Activated naive CD4-positive, alpha-beta T cell treated with anti-CD3 and anti-CD28 coated beads for 36 hours (primary cell): ENCODE results near the gene AQP12A. TPM values are rescaled to one million over a fixed set of nuclear protein-coding genes. Genes with fewer than 3 reads are reported as not detected.
A peak's percentile ranks its signal among the peaks of the same experiment; 100 is the strongest.

Experiments
- CTCF ChIA-PET: fragments of 350-600 bp; sonication (Branson Sonifier 250); formaldehyde crosslinking; loops from one replicate; lab custom pipeline; 2021; ENCODE audit warnings: antibody characterized with exemption; lab: Charles Lee
- DNase-seq: peaks from one replicate; pipeline ENCODE4 v3.0.0-alpha.2; 2020
- H3K27ac Mint-ChIP-seq: one replicate; pipeline ENCODE4 v1.8.0; 2021; ENCODE audit warnings: mild to moderate bottlenecking, mixed read lengths
- H3K27me3 Mint-ChIP-seq: one replicate; pipeline ENCODE4 v1.8.0; 2021; ENCODE audit warnings: low read depth, mixed read lengths
- H3K36me3 Mint-ChIP-seq: one replicate; pipeline ENCODE4 v1.8.0; 2021; ENCODE audit warnings: low read depth, mixed read lengths
- H3K4me1 Mint-ChIP-seq: one replicate; pipeline ENCODE4 v1.8.0; 2021; ENCODE audit warnings: low read depth, mixed read lengths
- H3K4me3 Mint-ChIP-seq: one replicate; pipeline ENCODE4 v1.8.0; 2021; ENCODE audit warnings: mild to moderate bottlenecking, moderate library complexity, mixed read lengths
- H3K9me3 Mint-ChIP-seq: one replicate; pipeline ENCODE4 v1.8.0; 2021; ENCODE audit warnings: mixed read lengths
- intact Hi-C: fragments of 100-400 bp; cut with micrococcal nuclease; formaldehyde crosslinking; loops from one replicate; pipeline ENCODE4 v1.15.1; 2023
- total RNA-seq, 2 experiments: library from RNA; stranded (reverse); gene quantifications; one replicate each; pipeline ENCODE4 v1.2.3, GENCODE V29; 2021

AQP12A gene
- total RNA-seq, 2 experiments from 2014 or later: not detected

GRCh38 chr2:240736281-240737250, 44.9 kb downstream of the AQP12A start:
- CTCF ChIA-PET: no interaction called here
- H3K27me3 Mint-ChIP-seq: no peaks in the 10 kb centered on the region
- H3K4me3 Mint-ChIP-seq: no peak overlapping the region
- DNase-seq: no peak
- H3K36me3 Mint-ChIP-seq: no peaks in the 10 kb centered on the region
- H3K27ac Mint-ChIP-seq: no peak overlapping the region
- H3K9me3 Mint-ChIP-seq: no peaks in the 10 kb centered on the region
- intact Hi-C loops: no loop called here
- H3K4me1 Mint-ChIP-seq: peaks cover 9% of the 10 kb centered on the region

GRCh38 chr2:240737512-240737911, 45.8 kb downstream of the AQP12A start:
- CTCF ChIA-PET: no interaction called here
- Mint-ChIP-seq H3K27me3 (no peaks in the 10 kb centered on the region), H3K27ac (no peak overlapping the region), H3K36me3 (no peaks in the 10 kb centered on the region), H3K4me3 (no peak overlapping the region), H3K9me3 (no peaks in the 10 kb centered on the region), H3K4me1 (peaks cover 9% of the 10 kb centered on the region)
- intact Hi-C loops: no loop called here
- no peak for DNase-seq

- H3K4me3 Mint-ChIP-seq: no peak overlapping the region
- no peak overlapping the region for H3K27ac Mint-ChIP-seq
- H3K36me3 Mint-ChIP-seq: no peaks in the 10 kb centered on the region
- no peaks in the 10 kb centered on the region for H3K9me3 Mint-ChIP-seq
- no peak for DNase-seq
- intact Hi-C loops: no loop called here
- peaks cover 9% of the 10 kb centered on the region for H3K4me1 Mint-ChIP-seq
- CTCF ChIA-PET: no interaction called here
- no peaks in the 10 kb centered on the region for H3K27me3 Mint-ChIP-seq
These were observed 46.3 kb downstream of the AQP12A start for GRCh38 chr2:240737958-240738357.

- intact Hi-C loops: no loop called here
- peak; percentile 28 for DNase-seq
- no peaks in the 10 kb centered on the region for H3K36me3 Mint-ChIP-seq
- CTCF ChIA-PET: no interaction called here
- no peaks in the 10 kb centered on the region for H3K9me3 Mint-ChIP-seq
- no peak overlapping the region for H3K4me3 Mint-ChIP-seq
- H3K27ac Mint-ChIP-seq: peak overlapping the region; percentile 63
- peaks cover 9% of the 10 kb centered on the region for H3K4me1 Mint-ChIP-seq
- H3K27me3 Mint-ChIP-seq: no peaks in the 10 kb centered on the region
These were observed 48.1 kb downstream of the AQP12A start for GRCh38 chr2:240739797-240740196.

- no peak for DNase-seq
- no peak overlapping the region for H3K4me3 Mint-ChIP-seq
- CTCF ChIA-PET: interaction anchor here (1.0 kb wide), 1 partner anchor 176 kb away, joined by 3 read pairs; no protein-coding TSS in a partner anchor
- intact Hi-C loops: no loop called here
- H3K9me3 Mint-ChIP-seq: no peaks in the 10 kb centered on the region
- H3K36me3 Mint-ChIP-seq: no peaks in the 10 kb centered on the region
- peaks cover 9% of the 10 kb centered on the region for H3K4me1 Mint-ChIP-seq
- no peaks in the 10 kb centered on the region for H3K27me3 Mint-ChIP-seq
- no peak overlapping the region for H3K27ac Mint-ChIP-seq
These were observed 49.4 kb downstream of the AQP12A start for GRCh38 chr2:240741091-240741490.

- CTCF ChIA-PET: interaction anchor here (1.7 kb wide), 1 partner anchor 229 kb away, joined by 4 read pairs; no protein-coding TSS in a partner anchor
- Mint-ChIP-seq H3K27me3 (no peaks in the 10 kb centered on the region), H3K4me3 (no peak overlapping the region), H3K9me3 (no peaks in the 10 kb centered on the region), H3K27ac (no peak overlapping the region), H3K36me3 (no peaks in the 10 kb centered on the region), H3K4me1 (peaks cover 9% of the 10 kb centered on the region)
- intact Hi-C loops: no loop called here
- DNase-seq: no peak
These were observed 51.0 kb downstream of the AQP12A start for GRCh38 chr2:240742602-240743095.

- Mint-ChIP-seq H3K27ac (no peak overlapping the region), H3K4me3 (no peak overlapping the region), H3K27me3 (no peaks in the 10 kb centered on the region), H3K4me1 (no peaks in the 10 kb centered on the region), H3K9me3 (no peaks in the 10 kb centered on the region), H3K36me3 (no peaks in the 10 kb centered on the region)
- CTCF ChIA-PET: interaction anchor here (0.5 to 0.6 kb wide), 2 partner anchors 94 to 1960 kb away, joined by 3 read pairs; no protein-coding TSS in a partner anchor
- intact Hi-C loops: no loop called here
- DNase-seq: no peak
These were observed 53.8 kb downstream of the AQP12A start for GRCh38 chr2:240745456-240745855.

GRCh38 chr2:240745962-240746361, 54.3 kb downstream of the AQP12A start:
- no peak overlapping the region for H3K4me3 Mint-ChIP-seq
- no peak overlapping the region for H3K27ac Mint-ChIP-seq
- no peaks in the 10 kb centered on the region for H3K27me3 Mint-ChIP-seq
- H3K9me3 Mint-ChIP-seq: no peaks in the 10 kb centered on the region
- H3K4me1 Mint-ChIP-seq: no peaks in the 10 kb centered on the region
- H3K36me3 Mint-ChIP-seq: no peaks in the 10 kb centered on the region
- intact Hi-C loops: no loop called here
- CTCF ChIA-PET: interaction anchor here (0.5 to 0.6 kb wide), 2 partner anchors 94 to 1961 kb away, joined by 3 read pairs; no protein-coding TSS in a partner anchor
- DNase-seq: no peak

- H3K36me3 Mint-ChIP-seq: no peaks in the 10 kb centered on the region
- CTCF ChIA-PET: no interaction called here
- H3K9me3 Mint-ChIP-seq: no peaks in the 10 kb centered on the region
- intact Hi-C loops: no loop called here
- no peak for DNase-seq
- no peaks in the 10 kb centered on the region for H3K4me1 Mint-ChIP-seq
- no peaks in the 10 kb centered on the region for H3K27me3 Mint-ChIP-seq
- no peak overlapping the region for H3K27ac Mint-ChIP-seq
- no peak overlapping the region for H3K4me3 Mint-ChIP-seq
These were observed 55.0 kb downstream of the AQP12A start for GRCh38 chr2:240746671-240747070.

GRCh38 chr2:240747256-240747655, 55.6 kb downstream of the AQP12A start:
- H3K27me3 Mint-ChIP-seq: no peaks in the 10 kb centered on the region
- H3K9me3 Mint-ChIP-seq: no peaks in the 10 kb centered on the region
- intact Hi-C loops: no loop called here
- CTCF ChIA-PET: no interaction called here
- H3K36me3 Mint-ChIP-seq: no peaks in the 10 kb centered on the region
- no peak overlapping the region for H3K4me3 Mint-ChIP-seq
- H3K4me1 Mint-ChIP-seq: no peaks in the 10 kb centered on the region
- no peak overlapping the region for H3K27ac Mint-ChIP-seq
- DNase-seq: no peak
